Chondrocyte (in vitro differentiated cells): ENCODE results near the gene KATNB1. TPM values are rescaled to one million over a fixed set of nuclear protein-coding genes. Genes with fewer than 3 reads are reported as not detected.
A peak's percentile ranks its signal among the peaks of the same experiment; 100 is the strongest.

ENCODE experiments used
- DNase-seq: peaks from one replicate; pipeline ENCODE4 v3.0.0; 2021; ENCODE audit warnings: mixed read lengths, low spot score
- H3K27ac Mint-ChIP-seq: one replicate; pipeline ENCODE4 v1.8.0; 2021; ENCODE audit warnings: mild to moderate bottlenecking, moderate library complexity, mixed read lengths; ENCODE audit not compliant: unreplicated experiment
- H3K27me3 Mint-ChIP-seq: 2 replicates; pipeline ENCODE4 v1.8.0; 2021; ENCODE audit warnings: low read depth, mixed read lengths
- H3K36me3 Mint-ChIP-seq: 2 replicates; pipeline ENCODE4 v1.8.0; 2021; ENCODE audit warnings: low read depth, mixed read lengths
- H3K4me1 Mint-ChIP-seq: 2 replicates; pipeline ENCODE4 v1.8.0; 2021; ENCODE audit warnings: low read depth, mild to moderate bottlenecking, mixed read lengths
- H3K4me3 Mint-ChIP-seq: one replicate; pipeline ENCODE4 v1.8.0; 2021; ENCODE audit warnings: mild to moderate bottlenecking, moderate library complexity, mixed read lengths; ENCODE audit not compliant: unreplicated experiment
- H3K9me3 Mint-ChIP-seq: 2 replicates; pipeline ENCODE4 v1.8.0; 2021; ENCODE audit warnings: low read depth, mixed read lengths
- total RNA-seq: library from RNA; stranded (reverse); gene quantifications from 3 replicates; pipeline ENCODE4 v1.2.1, GENCODE V29; 2021
- TF ChIP-seq, protein P1 (sequence below): fragments of 200-600 bp; sonication (generic); IDR thresholded peaks from 2 replicates; pipeline ENCODE4 v1.5.0; 2021; ENCODE audit warnings: antibody characterized with exemption, mild to moderate bottlenecking, moderate library complexity

KATNB1 gene
- total RNA-seq, 1 donor from 2014 or later: 14.0 TPM

DNA sequence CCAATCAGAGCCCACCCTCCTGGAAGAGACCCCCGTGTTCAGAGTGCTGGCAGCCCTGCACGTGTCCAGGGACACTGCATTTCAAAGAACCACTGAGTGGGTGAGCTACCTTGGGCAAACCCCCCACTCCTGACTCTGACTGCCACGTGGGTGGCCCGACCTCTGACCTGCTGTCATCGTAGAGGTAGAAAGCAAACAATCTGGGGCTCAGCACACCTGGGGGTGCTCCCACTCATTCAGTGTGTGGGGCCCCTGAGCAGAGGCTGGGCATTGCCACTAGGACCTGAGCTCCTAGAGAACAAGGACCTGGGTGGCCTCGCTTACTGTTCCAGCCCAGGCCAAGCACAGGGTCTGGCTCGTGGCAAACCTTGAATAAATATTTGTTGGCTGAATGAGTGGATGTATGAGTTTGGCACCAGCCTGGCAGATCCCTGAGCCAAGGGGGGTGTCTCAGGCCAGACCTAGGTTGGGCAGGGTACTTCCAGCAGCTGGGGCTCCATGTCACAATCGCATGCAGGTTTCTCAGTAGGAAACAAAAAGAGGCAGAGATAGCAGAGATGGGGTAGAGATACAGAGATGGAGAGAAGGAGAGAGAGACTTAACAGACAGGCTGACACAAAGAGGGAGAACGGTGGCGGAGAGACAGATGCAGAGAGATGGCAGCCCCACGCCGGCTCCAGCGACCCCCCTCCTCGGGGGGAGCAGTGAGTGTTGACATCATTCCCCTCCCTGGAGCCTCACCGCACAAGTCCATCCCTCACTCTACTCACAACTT, 46.4 kb upstream of the KATNB1 start:
- H3K27ac Mint-ChIP-seq: no peak overlapping the region
- H3K9me3 Mint-ChIP-seq: no peaks in the 10 kb centered on the region
- H3K36me3 Mint-ChIP-seq: no peaks in the 10 kb centered on the region
- peaks cover 7% of the 10 kb centered on the region for H3K27me3 Mint-ChIP-seq
- no peaks in the 10 kb centered on the region for H3K4me1 Mint-ChIP-seq
- TF ChIP-seq, protein P1, sequence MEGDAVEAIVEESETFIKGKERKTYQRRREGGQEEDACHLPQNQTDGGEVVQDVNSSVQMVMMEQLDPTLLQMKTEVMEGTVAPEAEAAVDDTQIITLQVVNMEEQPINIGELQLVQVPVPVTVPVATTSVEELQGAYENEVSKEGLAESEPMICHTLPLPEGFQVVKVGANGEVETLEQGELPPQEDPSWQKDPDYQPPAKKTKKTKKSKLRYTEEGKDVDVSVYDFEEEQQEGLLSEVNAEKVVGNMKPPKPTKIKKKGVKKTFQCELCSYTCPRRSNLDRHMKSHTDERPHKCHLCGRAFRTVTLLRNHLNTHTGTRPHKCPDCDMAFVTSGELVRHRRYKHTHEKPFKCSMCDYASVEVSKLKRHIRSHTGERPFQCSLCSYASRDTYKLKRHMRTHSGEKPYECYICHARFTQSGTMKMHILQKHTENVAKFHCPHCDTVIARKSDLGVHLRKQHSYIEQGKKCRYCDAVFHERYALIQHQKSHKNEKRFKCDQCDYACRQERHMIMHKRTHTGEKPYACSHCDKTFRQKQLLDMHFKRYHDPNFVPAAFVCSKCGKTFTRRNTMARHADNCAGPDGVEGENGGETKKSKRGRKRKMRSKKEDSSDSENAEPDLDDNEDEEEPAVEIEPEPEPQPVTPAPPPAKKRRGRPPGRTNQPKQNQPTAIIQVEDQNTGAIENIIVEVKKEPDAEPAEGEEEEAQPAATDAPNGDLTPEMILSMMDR: no peak
- DNase-seq: peak; percentile 75
- H3K4me3 Mint-ChIP-seq: no peak overlapping the region

DNA sequence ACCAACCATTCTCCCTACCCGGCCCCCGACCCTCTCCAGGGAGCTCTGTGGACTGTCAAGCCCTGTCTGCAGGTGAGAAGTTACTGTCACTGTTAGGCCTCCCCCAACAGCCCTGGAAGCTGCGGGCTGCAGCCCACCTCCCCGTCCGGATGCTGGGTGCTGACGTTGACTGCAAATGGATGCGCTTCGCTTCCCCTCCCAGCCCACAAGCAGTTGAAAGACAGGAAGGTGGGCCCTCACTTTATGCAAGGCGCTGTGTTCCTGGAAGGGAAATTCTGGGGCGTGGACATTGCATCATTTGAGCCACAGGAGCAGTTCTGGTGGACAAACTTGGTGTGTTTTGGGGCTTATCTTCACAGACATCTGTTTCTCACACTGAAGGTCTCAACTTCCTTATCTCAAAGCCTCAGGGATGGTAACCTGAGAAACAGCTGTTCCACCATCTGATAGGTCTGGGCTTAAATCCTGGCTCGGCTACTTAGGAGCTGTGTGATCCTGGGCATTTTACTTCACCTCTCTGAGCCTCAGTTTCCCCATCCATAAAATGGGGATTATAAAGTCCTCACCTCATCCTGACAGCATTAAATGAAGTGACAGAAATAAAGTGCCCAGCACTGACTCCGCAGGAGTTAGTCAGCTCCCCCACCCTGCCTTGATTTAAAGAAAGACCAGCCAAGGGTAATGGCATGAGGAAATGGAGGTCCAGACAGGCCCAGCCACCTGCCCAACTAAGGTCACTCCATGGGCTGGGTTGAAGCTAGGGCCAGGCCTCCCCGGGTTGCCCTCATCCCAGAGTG, 45.6 kb upstream of the KATNB1 start:
- Mint-ChIP-seq H3K27me3 (peaks cover 7% of the 10 kb centered on the region), H3K36me3 (no peaks in the 10 kb centered on the region), H3K27ac (no peak overlapping the region), H3K9me3 (no peaks in the 10 kb centered on the region), H3K4me1 (peaks cover 2% of the 10 kb centered on the region), H3K4me3 (no peak overlapping the region)
- DNase-seq: no peak
- TF ChIP-seq, protein P1: no peak

- Mint-ChIP-seq H3K27ac (no peak overlapping the region), H3K4me1 (peaks cover 2% of the 10 kb centered on the region), H3K27me3 (peaks cover 7% of the 10 kb centered on the region), H3K36me3 (no peaks in the 10 kb centered on the region), H3K9me3 (no peaks in the 10 kb centered on the region), H3K4me3 (no peak overlapping the region)
- TF ChIP-seq, protein P1: no peak
- DNase-seq: no peak
Measured at GRCh38 chr16:57690782-57691471, 44.6 kb upstream of the KATNB1 start.

DNA sequence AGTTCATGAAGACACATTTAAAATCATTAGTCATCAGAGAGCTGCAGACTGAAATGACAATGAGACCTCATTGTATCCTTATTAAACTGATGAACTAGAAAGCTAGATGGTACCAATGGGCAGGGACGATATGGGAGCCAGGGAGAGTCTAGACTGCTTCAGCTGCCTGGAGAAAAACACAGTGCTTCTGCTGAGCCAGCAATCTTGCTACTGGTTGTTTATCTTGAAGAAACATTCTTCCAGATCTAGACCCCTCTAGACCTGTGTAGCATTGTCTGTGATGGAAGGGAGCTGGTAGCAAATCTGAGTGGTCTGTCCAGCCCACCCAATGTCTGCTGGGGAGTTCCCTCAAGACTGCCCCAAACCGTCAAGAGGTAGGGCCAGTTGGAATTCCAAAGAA, 42.9 kb upstream of the KATNB1 start:
- peaks cover 2% of the 10 kb centered on the region for H3K4me1 Mint-ChIP-seq
- TF ChIP-seq, protein P1: no peak
- H3K36me3 Mint-ChIP-seq: no peaks in the 10 kb centered on the region
- H3K4me3 Mint-ChIP-seq: no peak overlapping the region
- peaks cover 7% of the 10 kb centered on the region for H3K27me3 Mint-ChIP-seq
- no peak overlapping the region for H3K27ac Mint-ChIP-seq
- no peaks in the 10 kb centered on the region for H3K9me3 Mint-ChIP-seq
- DNase-seq: no peak

DNA sequence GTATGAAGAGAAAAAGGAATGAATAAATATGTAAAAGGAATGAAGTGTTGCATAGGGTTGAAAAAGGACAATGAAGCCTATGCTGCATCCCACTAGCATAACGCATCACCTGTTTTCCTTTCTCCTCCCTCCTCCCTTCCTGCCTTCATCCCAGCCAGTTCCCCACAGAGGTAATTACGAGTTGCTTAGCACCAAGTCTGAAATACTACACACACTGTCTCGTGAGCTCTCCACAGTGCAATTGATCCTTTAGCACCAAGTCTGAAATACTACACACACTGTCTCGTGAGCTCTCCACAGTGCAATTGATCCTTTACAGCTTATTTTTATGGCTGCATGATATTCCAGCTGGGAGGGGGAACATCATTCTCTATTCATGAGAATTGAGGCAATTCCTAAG, 42.0 kb upstream of the KATNB1 start:
- Mint-ChIP-seq H3K4me1 (peaks cover 2% of the 10 kb centered on the region), H3K36me3 (no peaks in the 10 kb centered on the region), H3K27ac (no peak overlapping the region), H3K9me3 (no peaks in the 10 kb centered on the region), H3K4me3 (no peak overlapping the region), H3K27me3 (peaks cover 7% of the 10 kb centered on the region)
- TF ChIP-seq, protein P1: no peak
- DNase-seq: no peak
